Breast epithelium (tissue), 4 donors: Measurements from ENCODE around the gene VGLL4. TPM values are rescaled to one million over a fixed set of nuclear protein-coding genes. Genes with fewer than 3 reads are reported as not detected.

Experiments used
- DNase-seq, 2 donors: peaks; one replicate each; pipeline ENCODE4 v3.0.0-alpha.2; 2019; ENCODE audit warnings: low spot score in 2 of 2
- H3K27ac ChIP-seq, 2 donors: fragments of 200-600 bp; sonication (generic) in 1 of 2; one replicate each; pipeline ENCODE4 v1.5.1; 2016 to 2019; ENCODE audit warnings: mild to moderate bottlenecking in 1 of 2
- H3K27me3 ChIP-seq, 2 donors: fragments of 200-600 bp; sonication (generic) in 1 of 2; one replicate each; pipeline versions ENCODE4 v1.5.1 to v1.6.0; 2017 to 2019; ENCODE audit warnings: control low read depth in 1 of 2, mild to moderate bottlenecking in 1 of 2
- H3K36me3 ChIP-seq: fragments of 200-600 bp; one replicate; pipeline ENCODE4 v1.5.1; 2019
- H3K4me1 ChIP-seq, 2 donors: fragments of 200-600 bp; sonication (generic); one replicate each; pipeline ENCODE4 v1.5.1; 2016 to 2019; ENCODE audit warnings: control low read depth in 1 of 2
- H3K4me3 ChIP-seq, 3 donors: fragments of 200-600 bp; sonication (generic); 1 replicate in 2 of 3; 2 replicates in 1 of 3; pipeline ENCODE4 v1.5.1; 2016 to 2019; ENCODE audit warnings: mild to moderate bottlenecking in 3 of 3, moderate library complexity in 2 of 3
- H3K9me3 ChIP-seq, 2 donors: fragments of 200-600 bp; sonication (generic) in 1 of 2; one replicate each; pipeline ENCODE4 v1.5.1; 2016 to 2019; ENCODE audit warnings: control low read depth in 1 of 2
- POLR2A ChIP-seq: fragments of 450-650 bp; IDR thresholded peaks from one replicate; pipeline ENCODE4 v1.6.1; 2016; ENCODE audit warnings: antibody characterized with exemption, mild to moderate bottlenecking, moderate library complexity
- POLR2AphosphoS5 ChIP-seq, 3 donors: sonication (generic); formaldehyde crosslinking; IDR thresholded peaks; one replicate each; pipeline ENCODE4 v1.6.1; 2017; ENCODE audit warnings: antibody characterized with exemption in 3 of 3
- intact Hi-C: fragments of 100-400 bp; cut with DNase I; formaldehyde crosslinking; loops from one replicate; pipeline ENCODE4 v1.15.1; 2023; ENCODE audit warnings: low total_unique reads
- total RNA-seq, 3 donors: library from RNA; depleted of rRNA; stranded (reverse); fragments of >200 nt; gene quantifications; one replicate each; pipeline ENCODE4 v1.1.0, GENCODE V29; 2016
- TF ChIP-seq, protein P1 (sequence below), 3 donors: fragments of 450-650 bp; IDR thresholded peaks; one replicate each; pipeline ENCODE4 v1.5.1; 2016 to 2017; ENCODE audit warnings: antibody characterized with exemption in 3 of 3, mild to moderate bottlenecking in 3 of 3, moderate library complexity in 3 of 3

The VGLL4 gene
- total RNA-seq, 3 donors from 2014 or later = 48.0 to 90.0 (median 68.5) TPM

GRCh38 chr3:11568503-11569155, 75.1 kb downstream of the VGLL4 start:
- Histone ChIP-seq H3K36me3 (no peaks in the 10 kb centered on the region), H3K27me3 (no peaks in the 10 kb centered on the region), H3K9me3 (no peaks in the 10 kb centered on the region), H3K4me3 (peak overlapping the region; percentile 18 to 61 (median 29)), H3K4me1 (peaks cover 8 to 14% of the 10 kb centered on the region in 2 donors), H3K27ac (peak overlapping the region; percentile 93 to 100)
- TF ChIP-seq POLR2AphosphoS5 (IDR thresholded peaks at IDR 0.05) (peak in 2 of 3 donors; percentile 25 to 49), POLR2A (no peak)
- TF ChIP-seq, protein P1, sequence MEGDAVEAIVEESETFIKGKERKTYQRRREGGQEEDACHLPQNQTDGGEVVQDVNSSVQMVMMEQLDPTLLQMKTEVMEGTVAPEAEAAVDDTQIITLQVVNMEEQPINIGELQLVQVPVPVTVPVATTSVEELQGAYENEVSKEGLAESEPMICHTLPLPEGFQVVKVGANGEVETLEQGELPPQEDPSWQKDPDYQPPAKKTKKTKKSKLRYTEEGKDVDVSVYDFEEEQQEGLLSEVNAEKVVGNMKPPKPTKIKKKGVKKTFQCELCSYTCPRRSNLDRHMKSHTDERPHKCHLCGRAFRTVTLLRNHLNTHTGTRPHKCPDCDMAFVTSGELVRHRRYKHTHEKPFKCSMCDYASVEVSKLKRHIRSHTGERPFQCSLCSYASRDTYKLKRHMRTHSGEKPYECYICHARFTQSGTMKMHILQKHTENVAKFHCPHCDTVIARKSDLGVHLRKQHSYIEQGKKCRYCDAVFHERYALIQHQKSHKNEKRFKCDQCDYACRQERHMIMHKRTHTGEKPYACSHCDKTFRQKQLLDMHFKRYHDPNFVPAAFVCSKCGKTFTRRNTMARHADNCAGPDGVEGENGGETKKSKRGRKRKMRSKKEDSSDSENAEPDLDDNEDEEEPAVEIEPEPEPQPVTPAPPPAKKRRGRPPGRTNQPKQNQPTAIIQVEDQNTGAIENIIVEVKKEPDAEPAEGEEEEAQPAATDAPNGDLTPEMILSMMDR (IDR thresholded peaks at IDR 0.05) = no peak
- DNase-seq = peak in 1 of 2 donors; percentile 80
- intact Hi-C loops = no loop called here

DNA sequence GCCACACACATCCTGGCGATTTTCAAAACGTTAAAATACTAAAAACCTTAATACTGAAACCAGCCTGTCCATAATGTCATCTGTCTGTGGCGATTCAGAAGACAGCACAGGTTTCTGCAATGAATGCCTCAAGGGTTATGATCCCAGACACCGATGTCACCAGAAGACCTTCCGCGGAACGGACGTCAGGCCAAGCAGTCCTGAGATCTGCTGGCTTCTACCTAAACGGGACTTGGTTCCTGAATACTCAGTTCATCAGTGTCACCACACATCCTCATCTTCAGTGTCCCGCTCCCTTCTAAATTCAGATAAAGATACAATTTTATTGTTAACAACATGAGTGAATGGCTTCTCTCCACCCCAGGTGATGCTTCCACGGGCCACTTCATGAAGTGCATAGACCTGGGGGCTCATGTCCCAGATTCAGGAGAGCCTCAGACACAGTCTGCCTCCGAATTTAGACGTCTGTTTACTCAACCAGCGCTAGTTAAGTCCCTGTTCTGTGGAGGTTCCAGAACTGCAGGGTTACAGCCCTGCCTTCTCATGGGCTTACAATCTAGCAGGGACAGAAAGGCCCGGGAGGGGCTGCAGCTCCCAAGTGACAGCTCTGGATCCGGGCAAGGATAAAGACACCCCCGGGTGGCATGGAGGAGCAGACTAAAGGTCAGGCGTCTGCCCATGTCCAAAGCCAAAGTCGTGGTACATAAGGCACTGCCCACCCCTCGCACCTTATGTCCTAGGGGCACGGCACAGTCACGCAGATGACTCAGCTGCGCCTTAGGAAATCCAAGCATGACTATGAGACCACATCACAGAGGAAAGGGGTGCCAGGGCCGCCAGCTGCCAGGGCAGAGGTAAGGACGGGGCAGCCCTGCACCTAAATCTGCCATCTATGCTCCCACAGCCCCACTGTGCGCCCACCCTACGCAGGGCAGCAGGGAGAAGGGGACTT, 75.9 kb downstream of the VGLL4 start:
- TF ChIP-seq, protein P1 (IDR thresholded peaks at IDR 0.05) = no peak
- TF ChIP-seq POLR2A = no peak
- TF ChIP-seq POLR2AphosphoS5 (IDR thresholded peaks at IDR 0.05) = peak in 1 of 3 donors; percentile 50
- DNase-seq = peak in 1 of 2 donors; percentile 60
- peak overlapping the region; percentile 93 to 100 for H3K27ac ChIP-seq
- no peaks in the 10 kb centered on the region for H3K36me3 ChIP-seq
- no peaks in the 10 kb centered on the region for H3K27me3 ChIP-seq
- H3K4me1 ChIP-seq = peaks cover 8 to 14% of the 10 kb centered on the region in 2 donors
- no peaks in the 10 kb centered on the region for H3K9me3 ChIP-seq
- intact Hi-C loops = no loop called here
- peak overlapping the region; percentile 18 to 61 (median 29) for H3K4me3 ChIP-seq

DNA sequence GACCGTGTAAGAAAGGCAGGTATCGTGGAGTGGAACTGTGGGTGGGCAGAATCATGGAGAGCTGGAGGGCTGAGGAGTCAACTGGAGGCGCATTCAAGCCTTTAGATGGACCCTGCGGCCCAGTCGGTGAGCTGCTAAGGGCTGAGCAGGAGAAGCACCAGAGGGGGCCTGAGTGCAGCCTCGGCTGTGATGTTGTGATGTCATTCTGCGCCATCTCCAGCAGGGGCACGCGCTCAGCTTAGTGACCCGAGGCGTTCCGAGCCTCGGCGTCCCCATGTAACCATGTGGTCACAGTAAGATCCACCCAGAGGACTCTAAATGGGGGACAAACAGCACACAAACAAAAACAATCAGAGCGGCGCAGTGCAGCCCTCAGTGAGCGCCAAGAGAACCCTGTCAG, 76.8 kb downstream of the VGLL4 start:
- no peak for DNase-seq
- H3K4me3 ChIP-seq = no peak overlapping the region
- TF ChIP-seq, protein P1 (IDR thresholded peaks at IDR 0.05) = no peak
- TF ChIP-seq POLR2AphosphoS5 (IDR thresholded peaks at IDR 0.05) (no peak), POLR2A (no peak)

DNA sequence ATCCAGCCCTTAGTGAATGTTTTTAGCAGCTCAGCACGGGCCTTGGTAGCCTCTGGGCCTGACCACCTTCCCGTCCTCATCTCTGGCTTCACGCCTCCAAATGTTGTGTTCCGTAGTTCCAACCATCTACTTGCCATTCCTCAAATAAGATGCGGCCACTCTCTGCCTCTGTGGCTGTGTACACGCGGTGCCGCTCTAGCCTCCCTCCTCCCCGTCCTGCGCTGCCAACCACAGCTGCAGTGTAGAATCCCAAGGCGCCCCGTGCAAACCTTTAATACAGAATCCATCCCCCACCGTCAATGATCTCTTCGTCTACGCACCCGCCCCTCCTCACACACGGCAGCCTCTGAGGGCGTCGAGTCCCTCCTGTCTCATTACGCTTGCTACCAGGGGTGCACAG, 77.2 kb downstream of the VGLL4 start:
- Histone ChIP-seq H3K27me3 (no peaks in the 10 kb centered on the region), H3K9me3 (no peaks in the 10 kb centered on the region), H3K27ac (peak overlapping the region in 1 of 2 donors; percentile 100), H3K4me1 (peaks cover 8 to 14% of the 10 kb centered on the region in 2 donors), H3K36me3 (no peaks in the 10 kb centered on the region), H3K4me3 (no peak overlapping the region)
- intact Hi-C loops = no loop called here
- DNase-seq = no peak
- TF ChIP-seq POLR2AphosphoS5 (IDR thresholded peaks at IDR 0.05) (no peak), POLR2A (no peak)
- TF ChIP-seq, protein P1 (IDR thresholded peaks at IDR 0.05) = no peak

More for the DNA sequence above, 76.8 kb downstream of the VGLL4 start:
- Histone ChIP-seq H3K36me3 (no peaks in the 10 kb centered on the region), H3K4me1 (peaks cover 8 to 14% of the 10 kb centered on the region in 2 donors), H3K27me3 (no peaks in the 10 kb centered on the region), H3K27ac (peak overlapping the region; percentile 93 to 100), H3K9me3 (no peaks in the 10 kb centered on the region)
- intact Hi-C loops = no loop called here
